ENCODE measurements around the gene FIGLA. TPM values are rescaled to one million over a fixed set of nuclear protein-coding genes. Genes with fewer than 3 reads are reported as not detected.

Gene FIGLA
- total RNA-seq, 1 donor from 2014 or later: not detected

DNA sequence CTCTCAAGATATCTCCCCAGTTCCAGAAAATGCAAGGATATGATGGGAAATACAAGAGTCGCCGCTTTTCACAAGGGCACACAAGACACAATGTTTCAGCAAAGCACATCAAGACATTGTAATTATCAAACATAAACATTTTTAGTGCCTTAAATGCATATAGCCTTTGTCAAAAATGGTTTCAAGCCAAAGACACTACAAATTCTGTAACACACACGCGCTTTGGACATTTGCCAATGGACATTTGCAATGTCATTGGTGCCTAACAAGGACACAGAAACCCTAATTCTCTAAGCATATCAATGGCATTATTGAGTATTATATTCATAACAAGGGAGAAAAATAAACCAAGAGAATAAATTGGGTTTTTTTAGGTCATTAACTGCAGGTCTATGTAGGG, 38.6 kb downstream of the FIGLA start:
- Histone ChIP-seq H3K4me1 (ENCODE audit: insufficient read depth, low read length) (no peaks in the 10 kb centered on the region), H3K36me3 (ENCODE audit: insufficient read depth, low read length) (no peaks in the 10 kb centered on the region), H3K4me3 (ENCODE audit: insufficient read depth, low read depth, low read length) (no peak overlapping the region), H3K27me3 (ENCODE audit: insufficient read depth, low read length) (no peaks in the 10 kb centered on the region), H3K27ac (ENCODE audit: low read depth, low read length) (no peak overlapping the region), H3K9me3 (ENCODE audit: insufficient read depth, low read depth, low read length) (no peaks in the 10 kb centered on the region), H2AFZ (ENCODE audit: low read depth, low read length) (no peak overlapping the region), H3K4me2 (ENCODE audit: low read length) (no peak overlapping the region), H3K79me2 (ENCODE audit: insufficient read depth, low read length) (no peaks in the 10 kb centered on the region), H3K9ac (ENCODE audit: low read length) (no peak overlapping the region), H4K20me1 (ENCODE audit: insufficient read depth, low read length) (no peaks in the 10 kb centered on the region)
- no peak for TF ChIP-seq EZH2 (IDR thresholded peaks at IDR 0.05; ENCODE audit: insufficient read depth, low read length)
- TF ChIP-seq, protein P1, sequence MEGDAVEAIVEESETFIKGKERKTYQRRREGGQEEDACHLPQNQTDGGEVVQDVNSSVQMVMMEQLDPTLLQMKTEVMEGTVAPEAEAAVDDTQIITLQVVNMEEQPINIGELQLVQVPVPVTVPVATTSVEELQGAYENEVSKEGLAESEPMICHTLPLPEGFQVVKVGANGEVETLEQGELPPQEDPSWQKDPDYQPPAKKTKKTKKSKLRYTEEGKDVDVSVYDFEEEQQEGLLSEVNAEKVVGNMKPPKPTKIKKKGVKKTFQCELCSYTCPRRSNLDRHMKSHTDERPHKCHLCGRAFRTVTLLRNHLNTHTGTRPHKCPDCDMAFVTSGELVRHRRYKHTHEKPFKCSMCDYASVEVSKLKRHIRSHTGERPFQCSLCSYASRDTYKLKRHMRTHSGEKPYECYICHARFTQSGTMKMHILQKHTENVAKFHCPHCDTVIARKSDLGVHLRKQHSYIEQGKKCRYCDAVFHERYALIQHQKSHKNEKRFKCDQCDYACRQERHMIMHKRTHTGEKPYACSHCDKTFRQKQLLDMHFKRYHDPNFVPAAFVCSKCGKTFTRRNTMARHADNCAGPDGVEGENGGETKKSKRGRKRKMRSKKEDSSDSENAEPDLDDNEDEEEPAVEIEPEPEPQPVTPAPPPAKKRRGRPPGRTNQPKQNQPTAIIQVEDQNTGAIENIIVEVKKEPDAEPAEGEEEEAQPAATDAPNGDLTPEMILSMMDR (IDR thresholded peaks at IDR 0.05; ENCODE audit: insufficient read depth, low read depth, low read length): no peak
- Mint-ChIP-seq H3K9me3 (ENCODE audit: unreplicated experiment) (no peaks in the 10 kb centered on the region), H3K4me3 (ENCODE audit: unreplicated experiment) (no peak overlapping the region), H3K27ac (ENCODE audit: unreplicated experiment) (no peak overlapping the region), H3K27me3 (ENCODE audit: low read depth, unreplicated experiment) (no peaks in the 10 kb centered on the region), H3K36me3 (ENCODE audit: low read depth, unreplicated experiment) (no peaks in the 10 kb centered on the region), H3K4me1 (ENCODE audit: low read depth, unreplicated experiment) (no peaks in the 10 kb centered on the region)
- DNase-seq (ENCODE audit: low read depth) (no peak), FAIRE-seq (no peak)

DNA sequence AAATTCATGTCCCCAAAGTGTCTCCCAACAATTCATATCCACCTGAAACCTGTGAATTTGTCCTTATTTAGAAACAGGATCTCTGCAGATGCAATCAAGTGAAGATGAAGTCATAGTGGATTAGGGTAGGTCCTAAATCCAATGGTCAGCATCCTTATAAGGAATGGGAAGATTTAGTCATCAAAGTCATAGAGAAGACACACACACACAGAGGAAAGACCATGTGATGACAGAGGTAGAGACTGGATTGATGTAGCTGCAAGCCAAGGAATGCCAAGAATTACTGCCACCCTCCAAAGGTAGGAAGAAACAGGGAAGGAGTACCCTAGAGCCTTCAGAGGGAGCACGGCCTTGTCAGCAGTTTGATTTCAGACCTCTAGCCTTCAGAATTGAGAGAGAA, 40.1 kb downstream of the FIGLA start:
- Mint-ChIP-seq H3K9me3 (ENCODE audit: unreplicated experiment) (no peaks in the 10 kb centered on the region), H3K4me1 (ENCODE audit: low read depth, unreplicated experiment) (no peaks in the 10 kb centered on the region), H3K27ac (ENCODE audit: unreplicated experiment) (no peak overlapping the region), H3K36me3 (ENCODE audit: low read depth, unreplicated experiment) (no peaks in the 10 kb centered on the region), H3K27me3 (ENCODE audit: low read depth, unreplicated experiment) (no peaks in the 10 kb centered on the region), H3K4me3 (ENCODE audit: unreplicated experiment) (no peak overlapping the region)
- DNase-seq (ENCODE audit: low read depth) (no peak), FAIRE-seq (no peak)
- Histone ChIP-seq H3K4me1 (ENCODE audit: insufficient read depth, low read length) (peaks cover 2% of the 10 kb centered on the region), H3K79me2 (ENCODE audit: insufficient read depth, low read length) (no peaks in the 10 kb centered on the region), H3K27me3 (ENCODE audit: insufficient read depth, low read length) (no peaks in the 10 kb centered on the region), H3K4me3 (ENCODE audit: insufficient read depth, low read depth, low read length) (no peak overlapping the region), H3K9ac (ENCODE audit: low read length) (no peak overlapping the region), H3K4me2 (ENCODE audit: low read length) (no peak overlapping the region), H3K9me3 (ENCODE audit: insufficient read depth, low read depth, low read length) (no peaks in the 10 kb centered on the region), H3K36me3 (ENCODE audit: insufficient read depth, low read length) (no peaks in the 10 kb centered on the region), H2AFZ (ENCODE audit: low read depth, low read length) (no peak overlapping the region), H4K20me1 (ENCODE audit: insufficient read depth, low read length) (no peaks in the 10 kb centered on the region), H3K27ac (ENCODE audit: low read depth, low read length) (no peak overlapping the region)
- TF ChIP-seq EZH2 (IDR thresholded peaks at IDR 0.05; ENCODE audit: insufficient read depth, low read length): no peak
- TF ChIP-seq, protein P1 (IDR thresholded peaks at IDR 0.05; ENCODE audit: insufficient read depth, low read depth, low read length): no peak

DNA sequence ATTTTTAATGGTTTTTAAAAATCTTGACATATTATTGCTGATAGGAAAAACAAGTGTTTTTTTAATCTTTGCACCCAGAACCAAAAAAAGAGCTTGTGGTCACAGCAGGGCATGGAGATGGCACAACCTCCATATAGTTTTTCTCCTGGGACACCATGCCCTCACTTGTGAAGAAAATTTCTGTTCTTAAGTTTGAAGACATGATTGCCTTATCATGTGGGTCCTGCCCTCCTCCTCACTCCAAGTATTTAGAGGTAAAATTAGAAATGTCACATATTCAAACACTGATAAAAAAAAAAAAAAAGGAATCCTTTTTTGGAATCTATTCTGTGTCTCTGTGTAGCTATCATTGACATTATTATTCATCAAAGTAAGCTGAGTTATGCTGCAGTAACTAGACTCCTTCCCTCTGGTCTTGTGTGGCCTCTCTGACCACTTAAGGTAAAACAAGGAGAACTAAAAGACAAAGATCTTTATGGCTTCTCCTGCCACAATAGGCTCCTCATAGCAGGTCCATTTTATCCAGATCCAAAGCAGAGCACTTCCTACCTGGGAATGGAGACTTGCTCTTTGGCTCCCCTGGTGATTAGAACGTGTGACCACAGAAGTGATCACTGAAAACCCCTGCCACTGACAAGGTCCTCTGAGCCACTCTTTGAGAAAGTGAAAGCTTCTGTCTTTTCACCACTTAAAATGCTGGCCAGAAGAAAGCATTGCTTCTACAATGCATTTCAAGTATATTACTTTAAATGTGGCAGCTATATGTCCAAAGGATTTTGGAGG, 42.2 kb downstream of the FIGLA start:
- H3K79me2 ChIP-seq (ENCODE audit: insufficient read depth, low read length): no peaks in the 10 kb centered on the region
- no peaks in the 10 kb centered on the region for H3K36me3 ChIP-seq (ENCODE audit: insufficient read depth, low read length)
- Mint-ChIP-seq H3K27ac (ENCODE audit: unreplicated experiment) (no peak overlapping the region), H3K27me3 (ENCODE audit: low read depth, unreplicated experiment) (no peaks in the 10 kb centered on the region), H3K4me1 (ENCODE audit: low read depth, unreplicated experiment) (no peaks in the 10 kb centered on the region), H3K36me3 (ENCODE audit: low read depth, unreplicated experiment) (no peaks in the 10 kb centered on the region), H3K4me3 (ENCODE audit: unreplicated experiment) (no peak overlapping the region), H3K9me3 (ENCODE audit: unreplicated experiment) (no peaks in the 10 kb centered on the region)
- H4K20me1 ChIP-seq (ENCODE audit: insufficient read depth, low read length): no peaks in the 10 kb centered on the region
- H3K9ac ChIP-seq (ENCODE audit: low read length): no peak overlapping the region
- H3K4me2 ChIP-seq (ENCODE audit: low read length): no peak overlapping the region
- H2AFZ ChIP-seq (ENCODE audit: low read depth, low read length): no peak overlapping the region
- H3K27me3 ChIP-seq (ENCODE audit: insufficient read depth, low read length): no peaks in the 10 kb centered on the region
- FAIRE-seq (no peak), DNase-seq (ENCODE audit: low read depth) (no peak)
- H3K9me3 ChIP-seq (ENCODE audit: insufficient read depth, low read depth, low read length): no peaks in the 10 kb centered on the region
- H3K27ac ChIP-seq (ENCODE audit: low read depth, low read length): no peak overlapping the region
- no peak for TF ChIP-seq EZH2 (IDR thresholded peaks at IDR 0.05; ENCODE audit: insufficient read depth, low read length)
- TF ChIP-seq, protein P1 (IDR thresholded peaks at IDR 0.05; ENCODE audit: insufficient read depth, low read depth, low read length): no peak
- no peak overlapping the region for H3K4me3 ChIP-seq (ENCODE audit: insufficient read depth, low read depth, low read length)
- H3K4me1 ChIP-seq (ENCODE audit: insufficient read depth, low read length): peaks cover 2% of the 10 kb centered on the region

Data from astrocyte (in vitro differentiated cells and primary cell).